Ectodermal cell (in vitro differentiated cells): ENCODE measurements around the gene HAO2.

Experiments used
- H3K27ac ChIP-seq: 2 replicates; pipeline ENCODE4 v1.7.0; 2013; ENCODE audit warnings: mild to moderate bottlenecking, low read depth, low read length; ENCODE audit not compliant: insufficient read depth, poor library complexity, severe bottlenecking
- H3K27me3 ChIP-seq: 2 replicates; pipeline ENCODE4 v1.7.0; 2013; ENCODE audit warnings: mild to moderate bottlenecking, low read length; ENCODE audit not compliant: insufficient read depth, control insufficient read depth, poor library complexity, severe bottlenecking
- H3K36me3 ChIP-seq: one replicate; pipeline ENCODE4 v1.7.0; 2013; ENCODE audit warnings: low read length; ENCODE audit not compliant: control insufficient read depth, insufficient read depth
- H3K4me1 ChIP-seq: one replicate; pipeline ENCODE4 v1.7.0; 2013; ENCODE audit warnings: low read length; ENCODE audit not compliant: control insufficient read depth, insufficient read depth
- H3K4me3 ChIP-seq: 2 replicates; pipeline ENCODE4 v1.7.0; 2013; ENCODE audit warnings: low read depth, low read length, control low read depth; ENCODE audit not compliant: insufficient read depth
- H3K9me3 ChIP-seq: 2 replicates; pipeline ENCODE4 v1.7.0; 2013; ENCODE audit warnings: mild to moderate bottlenecking, low read length, moderate library complexity; ENCODE audit not compliant: control insufficient read depth
- WGBS, 2 experiments: methylation state at CpG; one replicate each; pipeline ENCODE4 v1.1.7; 2013; ENCODE audit warnings: missing lambda C conversion rate in 2 of 2; 5-methylcytosine and 5-hydroxymethylcytosine counted together

HAO2 gene

GRCh38 chr1:119391749-119392148 is 23.2 kb downstream of the HAO2 start:
- Histone ChIP-seq H3K27me3 (no peaks in the 10 kb centered on the region), H3K36me3 (no peaks in the 10 kb centered on the region), H3K9me3 (no peaks in the 10 kb centered on the region), H3K4me3 (no peak overlapping the region), H3K27ac (no peak overlapping the region), H3K4me1 (peaks cover 5% of the 10 kb centered on the region)
- WGBS, 2 experiments: 93 to 95% methylated on average over 3 of the region's 3 CpGs

GRCh38 chr1:119394085-119394484 is 25.5 kb downstream of the HAO2 start:
- no peaks in the 10 kb centered on the region for H3K9me3 ChIP-seq
- H3K27me3 ChIP-seq: no peaks in the 10 kb centered on the region
- H3K27ac ChIP-seq: no peak overlapping the region
- no peak overlapping the region for H3K4me3 ChIP-seq
- WGBS, 2 experiments: 97 to 98% methylated on average over 1 of the region's 1 CpG
- H3K36me3 ChIP-seq: no peaks in the 10 kb centered on the region
- H3K4me1 ChIP-seq: no peaks in the 10 kb centered on the region

- H3K4me3 ChIP-seq: no peak overlapping the region
- no peak overlapping the region for H3K27ac ChIP-seq
- no peaks in the 10 kb centered on the region for H3K36me3 ChIP-seq
- no peaks in the 10 kb centered on the region for H3K27me3 ChIP-seq
- no peaks in the 10 kb centered on the region for H3K4me1 ChIP-seq
- H3K9me3 ChIP-seq: no peaks in the 10 kb centered on the region
Measured at GRCh38 chr1:119396982-119397381, 28.4 kb downstream of the HAO2 start.

GRCh38 chr1:119397986-119398385 is 29.4 kb downstream of the HAO2 start:
- 85 to 89% methylated on average over 3 of the region's 3 CpGs for WGBS, 2 experiments
- no peaks in the 10 kb centered on the region for H3K36me3 ChIP-seq
- no peak overlapping the region for H3K27ac ChIP-seq
- H3K4me3 ChIP-seq: no peak overlapping the region
- H3K4me1 ChIP-seq: no peaks in the 10 kb centered on the region
- no peaks in the 10 kb centered on the region for H3K9me3 ChIP-seq
- no peaks in the 10 kb centered on the region for H3K27me3 ChIP-seq

GRCh38 chr1:119404736-119405135 is 36.2 kb downstream of the HAO2 start:
- Histone ChIP-seq H3K9me3 (no peaks in the 10 kb centered on the region), H3K27ac (no peak overlapping the region), H3K27me3 (no peaks in the 10 kb centered on the region), H3K36me3 (no peaks in the 10 kb centered on the region), H3K4me3 (no peak overlapping the region), H3K4me1 (no peaks in the 10 kb centered on the region)
- WGBS, 2 experiments: 84 to 89% methylated on average over 2 of the region's 2 CpGs

GRCh38 chr1:119409731-119410130 is 41.1 kb downstream of the HAO2 start:
- Histone ChIP-seq H3K27me3 (no peaks in the 10 kb centered on the region), H3K9me3 (no peaks in the 10 kb centered on the region), H3K36me3 (no peaks in the 10 kb centered on the region), H3K27ac (no peak overlapping the region), H3K4me3 (no peak overlapping the region), H3K4me1 (no peaks in the 10 kb centered on the region)

- 93 to 94% methylated on average over 3 of the region's 3 CpGs for WGBS, 2 experiments
- Histone ChIP-seq H3K4me1 (no peaks in the 10 kb centered on the region), H3K9me3 (no peaks in the 10 kb centered on the region), H3K27ac (no peak overlapping the region), H3K4me3 (no peak overlapping the region), H3K36me3 (no peaks in the 10 kb centered on the region), H3K27me3 (no peaks in the 10 kb centered on the region)
Measured at GRCh38 chr1:119410961-119411360, 42.4 kb downstream of the HAO2 start.

GRCh38 chr1:119414950-119415349 is 46.4 kb downstream of the HAO2 start, which contains the start of gene HSD3B2:
Gene HSD3B2, plus strand, starts transcription at chr1:119415150. Its CDS starts 270 bp downstream, at chr1:119415420.
- Histone ChIP-seq H3K27ac (no peak within 1 kb of the TSS), H3K4me1 (no peaks in the 10 kb centered on the region), H3K9me3 (no peaks in the 10 kb centered on the region), H3K36me3 (no peaks in the 10 kb centered on the region), H3K4me3 (no peak within 1 kb of the TSS), H3K27me3 (no peaks in the 10 kb centered on the region)
- WGBS, 2 experiments: 90 to 96% methylated on average over 2 of the region's 2 CpGs

GRCh38 chr1:119416006-119416640 is 47.5 kb downstream of the HAO2 start:
- H3K27ac ChIP-seq: no peak overlapping the region
- no peaks in the 10 kb centered on the region for H3K4me1 ChIP-seq
- no peak overlapping the region for H3K4me3 ChIP-seq
- no peaks in the 10 kb centered on the region for H3K27me3 ChIP-seq
- H3K36me3 ChIP-seq: no peaks in the 10 kb centered on the region
- WGBS, 2 experiments: 90 to 92% methylated on average over 2 to 3 of the region's 3 CpGs
- no peaks in the 10 kb centered on the region for H3K9me3 ChIP-seq

- no peak overlapping the region for H3K27ac ChIP-seq
- 96 to 97% methylated on average over 5 of the region's 5 CpGs for WGBS, 2 experiments
- H3K4me1 ChIP-seq: no peaks in the 10 kb centered on the region
- no peaks in the 10 kb centered on the region for H3K9me3 ChIP-seq
- H3K27me3 ChIP-seq: no peaks in the 10 kb centered on the region
- no peaks in the 10 kb centered on the region for H3K36me3 ChIP-seq
- H3K4me3 ChIP-seq: no peak overlapping the region
Measured at GRCh38 chr1:119419109-119419508, 50.5 kb downstream of the HAO2 start.

- no peak overlapping the region for H3K27ac ChIP-seq
- H3K27me3 ChIP-seq: no peaks in the 10 kb centered on the region
- H3K4me1 ChIP-seq: no peaks in the 10 kb centered on the region
- no peaks in the 10 kb centered on the region for H3K36me3 ChIP-seq
- no peak overlapping the region for H3K4me3 ChIP-seq
- no peaks in the 10 kb centered on the region for H3K9me3 ChIP-seq
Measured at GRCh38 chr1:119420638-119421037, 52.1 kb downstream of the HAO2 start.
